RWPE2 (cell line): ENCODE results near the gene EDN1.

Experiments
- ATAC-seq: fragments of 200-7000 bp; cut with Tn5 transposase; 3 replicates; pipeline ENCODE4 v1.9.1; 2021; ENCODE audit warnings: low read depth
- DNase-seq: peaks from one replicate; pipeline ENCODE4 v3.0.0-alpha.2; 2020; ENCODE audit warnings: low spot score
- H3K27ac ChIP-seq: fragments of 450-650 bp; 2 replicates; pipeline ENCODE4 v1.5.1; 2017; ENCODE audit warnings: mild to moderate bottlenecking; ENCODE audit not compliant: poor library complexity, severe bottlenecking
- H3K27me3 ChIP-seq: fragments of 250-450 bp; sonication (Bioruptor Pico); 2 replicates; pipeline ENCODE4 v1.5.1; 2021; ENCODE audit warnings: mild to moderate bottlenecking, moderate library complexity; ENCODE audit not compliant: insufficient read depth, poor library complexity, severe bottlenecking
- H3K36me3 ChIP-seq: fragments of 250-450 bp; sonication (Bioruptor Pico); 2 replicates; pipeline ENCODE4 v1.5.1; 2020; ENCODE audit warnings: low read depth, mild to moderate bottlenecking, moderate library complexity
- H3K4me1 ChIP-seq: fragments of 250-450 bp; sonication (Bioruptor Pico); 2 replicates; pipeline ENCODE4 v1.5.1; 2021; ENCODE audit warnings: mild to moderate bottlenecking, moderate library complexity; ENCODE audit not compliant: insufficient read depth, poor library complexity, severe bottlenecking
- H3K4me3 ChIP-seq: fragments of 250-450 bp; sonication (Bioruptor Pico); 2 replicates; pipeline ENCODE4 v1.5.1; 2021; ENCODE audit warnings: mild to moderate bottlenecking, moderate library complexity; ENCODE audit not compliant: severe bottlenecking
- H3K9me3 ChIP-seq: fragments of 250-450 bp; sonication (Bioruptor Pico); 2 replicates; pipeline ENCODE4 v1.5.1; 2021; ENCODE audit warnings: mild to moderate bottlenecking, moderate library complexity; ENCODE audit not compliant: severe bottlenecking
- TF ChIP-seq, protein P1 (sequence below): fragments of 450-650 bp; IDR thresholded peaks from one replicate; pipeline ENCODE4 v1.5.1; 2017; ENCODE audit warnings: mild to moderate bottlenecking, moderate library complexity; ENCODE audit not compliant: poor library complexity, severe bottlenecking

Gene EDN1

DNA sequence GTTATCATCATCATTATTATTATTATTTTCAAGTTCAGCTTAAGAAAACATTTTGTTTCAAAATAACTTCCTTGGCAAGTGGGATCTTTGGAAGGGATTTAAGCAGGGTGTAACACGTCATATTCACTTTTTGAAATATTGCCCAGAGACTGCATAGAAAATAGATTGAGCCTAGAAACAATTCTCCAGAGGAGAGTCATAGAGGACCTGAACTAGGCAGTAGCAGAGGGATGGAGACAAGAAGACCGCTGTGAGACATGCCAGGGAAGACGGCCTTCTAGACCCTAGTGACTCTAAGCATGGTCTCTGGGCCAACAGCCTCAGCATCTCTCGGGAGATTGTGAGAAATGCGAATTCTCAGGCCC is 55.5 kb downstream of the EDN1 start:
- Histone ChIP-seq H3K4me1 (peaks cover 34% of the 10 kb centered on the region), H3K36me3 (no peaks in the 10 kb centered on the region), H3K27ac (no peak overlapping the region), H3K9me3 (no peaks in the 10 kb centered on the region), H3K4me3 (no peak overlapping the region), H3K27me3 (no peaks in the 10 kb centered on the region)
- TF ChIP-seq, protein P1, sequence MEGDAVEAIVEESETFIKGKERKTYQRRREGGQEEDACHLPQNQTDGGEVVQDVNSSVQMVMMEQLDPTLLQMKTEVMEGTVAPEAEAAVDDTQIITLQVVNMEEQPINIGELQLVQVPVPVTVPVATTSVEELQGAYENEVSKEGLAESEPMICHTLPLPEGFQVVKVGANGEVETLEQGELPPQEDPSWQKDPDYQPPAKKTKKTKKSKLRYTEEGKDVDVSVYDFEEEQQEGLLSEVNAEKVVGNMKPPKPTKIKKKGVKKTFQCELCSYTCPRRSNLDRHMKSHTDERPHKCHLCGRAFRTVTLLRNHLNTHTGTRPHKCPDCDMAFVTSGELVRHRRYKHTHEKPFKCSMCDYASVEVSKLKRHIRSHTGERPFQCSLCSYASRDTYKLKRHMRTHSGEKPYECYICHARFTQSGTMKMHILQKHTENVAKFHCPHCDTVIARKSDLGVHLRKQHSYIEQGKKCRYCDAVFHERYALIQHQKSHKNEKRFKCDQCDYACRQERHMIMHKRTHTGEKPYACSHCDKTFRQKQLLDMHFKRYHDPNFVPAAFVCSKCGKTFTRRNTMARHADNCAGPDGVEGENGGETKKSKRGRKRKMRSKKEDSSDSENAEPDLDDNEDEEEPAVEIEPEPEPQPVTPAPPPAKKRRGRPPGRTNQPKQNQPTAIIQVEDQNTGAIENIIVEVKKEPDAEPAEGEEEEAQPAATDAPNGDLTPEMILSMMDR = no peak
- DNase-seq (no peak), ATAC-seq (no peak)
